ENCODE results near the gene RHOBTB3.
"Not testable (repeated sequence)": the region's sequence is repeated elsewhere in the genome, so short reads cannot be mapped to it uniquely, and the experiment has no call there.

Gene RHOBTB3

GRCh38 chr5:95708876-95709275 lies 22.3 kb upstream of the RHOBTB3 start:
- Histone ChIP-seq H3K9me3 (no peaks in the 10 kb centered on the region), H3K27me3 (ENCODE audit: low read depth) (no peaks in the 10 kb centered on the region), H3K4me3 (no peak overlapping the region), H3K36me3 (replicated peaks) (no peaks in the 10 kb centered on the region), H3K4me1 (no peaks in the 10 kb centered on the region)
- DNase-seq (ENCODE audit: low spot score in 2 of 2), result no peak
- in situ Hi-C loops (cut with MboI; ENCODE audit: low sequenced_read_pairs), result no loop called here

DNA sequence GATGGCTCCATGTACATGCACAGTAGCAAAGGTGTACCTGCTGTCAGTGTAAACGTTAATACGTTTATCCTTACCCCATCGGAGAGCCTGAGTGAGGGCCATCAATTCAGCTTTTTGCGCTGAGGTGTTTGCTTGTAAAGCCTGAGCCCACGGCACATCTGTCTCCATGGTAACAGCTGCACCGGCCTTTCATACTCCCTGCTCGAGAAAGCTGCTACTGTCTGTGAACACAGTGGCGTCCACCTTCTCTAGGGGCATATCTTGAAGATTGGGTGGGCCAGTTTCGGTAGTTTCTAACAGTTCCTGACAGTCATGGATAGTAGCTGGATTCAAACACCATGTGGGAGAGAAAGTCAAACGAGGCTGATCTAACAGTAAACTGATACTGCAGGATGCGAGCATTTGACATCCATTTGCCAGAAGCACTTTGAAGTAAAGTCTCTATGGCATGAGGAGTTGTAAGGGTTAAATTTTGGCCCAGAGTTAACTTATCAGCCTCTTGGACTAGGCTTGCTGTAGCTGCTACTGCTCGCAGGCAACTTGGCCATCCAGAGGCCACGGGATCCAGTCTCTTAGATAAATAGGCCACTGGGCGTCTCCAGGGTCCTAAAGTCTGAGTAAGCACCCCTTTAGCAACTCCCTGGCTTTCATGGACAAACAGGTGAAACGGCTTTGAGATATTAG lies 21.0 kb upstream of the RHOBTB3 start:
- no peaks in the 10 kb centered on the region for H3K27me3 ChIP-seq (ENCODE audit: low read depth)
- H3K4me1 ChIP-seq, result no peaks in the 10 kb centered on the region
- DNase-seq (ENCODE audit: low spot score in 2 of 2), result no peak
- no peaks in the 10 kb centered on the region for H3K36me3 ChIP-seq (replicated peaks)
- in situ Hi-C loops (cut with MboI; ENCODE audit: low sequenced_read_pairs), result no loop called here
- H3K4me3 ChIP-seq, result no peak overlapping the region
- no peaks in the 10 kb centered on the region for H3K9me3 ChIP-seq

- DNase-seq (ENCODE audit: low spot score in 2 of 2); in situ Hi-C loops (cut with MboI; ENCODE audit: low sequenced_read_pairs); H3K4me3 ChIP-seq; H3K4me1 ChIP-seq; H3K27me3 ChIP-seq (ENCODE audit: low read depth); H3K9me3 ChIP-seq; H3K36me3 ChIP-seq (replicated peaks): not testable (repeated sequence)
These were observed 20.3 kb upstream of the RHOBTB3 start for GRCh38 chr5:95710651-95711500.

- Histone ChIP-seq H3K9me3 (no peaks in the 10 kb centered on the region), H3K36me3 (replicated peaks) (no peaks in the 10 kb centered on the region), H3K27me3 (ENCODE audit: low read depth) (no peaks in the 10 kb centered on the region), H3K4me3 (no peak overlapping the region), H3K4me1 (peaks cover 9% of the 10 kb centered on the region)
- no peak for DNase-seq (ENCODE audit: low spot score in 2 of 2)
- in situ Hi-C loops (cut with MboI; ENCODE audit: low sequenced_read_pairs), result no loop called here
These were observed 19.4 kb upstream of the RHOBTB3 start for GRCh38 chr5:95711501-95712346.

DNA sequence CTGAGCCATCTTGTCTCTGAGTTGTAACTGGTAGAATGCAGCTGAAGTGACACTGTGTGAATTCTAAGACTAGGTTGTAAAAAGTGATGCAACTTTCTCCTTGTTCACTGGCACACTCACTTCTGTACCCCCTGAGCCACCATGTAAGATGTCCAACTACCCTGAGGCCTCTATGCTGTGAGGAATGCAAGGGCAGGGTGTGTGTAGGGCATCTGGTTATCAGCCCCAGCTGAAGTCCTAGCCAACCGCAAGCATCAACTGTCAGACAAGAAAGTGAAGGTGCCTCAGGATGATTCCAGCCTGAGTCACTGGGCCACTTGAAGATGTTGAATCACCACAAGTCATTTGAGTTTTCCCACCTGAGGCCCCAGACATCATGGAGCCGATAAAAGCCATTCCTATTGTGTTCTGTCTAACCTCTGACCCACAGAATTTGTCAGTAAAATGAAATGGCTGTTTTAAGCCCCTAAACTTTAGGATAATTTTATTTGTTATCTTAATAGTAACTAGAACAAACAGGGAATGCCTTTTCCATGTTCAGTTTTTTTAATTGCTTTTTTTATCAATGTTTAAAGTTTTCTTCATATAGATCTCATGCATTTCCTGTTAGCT lies 18.7 kb upstream of the RHOBTB3 start:
- DNase-seq (ENCODE audit: low spot score in 2 of 2), result no peak
- Histone ChIP-seq H3K4me1 (peaks cover 9% of the 10 kb centered on the region), H3K36me3 (replicated peaks) (no peaks in the 10 kb centered on the region), H3K27me3 (ENCODE audit: low read depth) (no peaks in the 10 kb centered on the region), H3K4me3 (no peak overlapping the region), H3K9me3 (no peaks in the 10 kb centered on the region)
- in situ Hi-C loops (cut with MboI; ENCODE audit: low sequenced_read_pairs), result no loop called here

DNA sequence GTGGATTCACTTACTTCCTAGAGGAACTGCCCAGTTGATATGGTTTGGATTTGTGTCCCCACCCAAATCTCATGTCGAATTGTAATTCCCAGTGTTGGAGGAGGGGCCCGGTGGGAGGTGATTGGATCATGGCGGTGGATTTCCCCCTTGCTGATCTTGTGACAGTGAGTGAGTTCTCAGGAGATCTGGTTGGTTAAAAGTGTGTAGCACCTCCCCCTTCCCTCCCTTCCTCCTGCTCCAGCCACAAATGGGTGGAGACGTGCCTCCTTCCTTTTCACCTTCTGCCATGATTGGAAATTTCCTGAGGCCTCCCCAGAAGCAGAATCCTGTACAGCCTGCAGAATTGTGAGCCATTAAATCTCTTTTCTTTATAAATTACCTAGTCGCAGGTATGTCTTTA lies 17.9 kb upstream of the RHOBTB3 start:
- H3K4me1 ChIP-seq; DNase-seq (ENCODE audit: low spot score in 2 of 2); H3K9me3 ChIP-seq; H3K4me3 ChIP-seq; H3K27me3 ChIP-seq (ENCODE audit: low read depth); in situ Hi-C loops (cut with MboI; ENCODE audit: low sequenced_read_pairs); H3K36me3 ChIP-seq (replicated peaks): not testable (repeated sequence)

- Histone ChIP-seq H3K9me3 (no peaks in the 10 kb centered on the region), H3K27me3 (ENCODE audit: low read depth) (no peaks in the 10 kb centered on the region), H3K36me3 (replicated peaks) (no peaks in the 10 kb centered on the region), H3K4me3 (no peak overlapping the region), H3K4me1 (peaks cover 9% of the 10 kb centered on the region)
- DNase-seq (ENCODE audit: low spot score in 2 of 2), result no peak
- in situ Hi-C loops (cut with MboI; ENCODE audit: low sequenced_read_pairs), result no loop called here
These were observed 17.0 kb upstream of the RHOBTB3 start for GRCh38 chr5:95713960-95714710.

GRCh38 chr5:95715799-95716461 lies 15.2 kb upstream of the RHOBTB3 start:
- Histone ChIP-seq H3K4me3 (no peak overlapping the region), H3K4me1 (peaks cover 9% of the 10 kb centered on the region), H3K27me3 (ENCODE audit: low read depth) (no peaks in the 10 kb centered on the region), H3K36me3 (replicated peaks) (no peaks in the 10 kb centered on the region), H3K9me3 (no peaks in the 10 kb centered on the region)
- peak in 1 of 2 experiments; percentile 67 for DNase-seq (ENCODE audit: low spot score in 2 of 2)
- in situ Hi-C loops (cut with MboI; ENCODE audit: low sequenced_read_pairs), result no loop called here

GRCh38 chr5:95717439-95717838 lies 13.7 kb upstream of the RHOBTB3 start:
- DNase-seq (ENCODE audit: low spot score in 2 of 2), result no peak
- H3K4me1 ChIP-seq, result peaks cover 9% of the 10 kb centered on the region
- H3K4me3 ChIP-seq, result no peak overlapping the region
- no peaks in the 10 kb centered on the region for H3K36me3 ChIP-seq (replicated peaks)
- H3K9me3 ChIP-seq, result no peaks in the 10 kb centered on the region
- in situ Hi-C loops (cut with MboI; ENCODE audit: low sequenced_read_pairs), result no loop called here
- H3K27me3 ChIP-seq (ENCODE audit: low read depth), result no peaks in the 10 kb centered on the region

GRCh38 chr5:95718203-95718602 lies 12.9 kb upstream of the RHOBTB3 start:
- peaks cover 9% of the 10 kb centered on the region for H3K4me1 ChIP-seq

GRCh38 chr5:95718738-95719137 lies 12.4 kb upstream of the RHOBTB3 start:
- H3K9me3 ChIP-seq, result no peaks in the 10 kb centered on the region
- H3K27me3 ChIP-seq (ENCODE audit: low read depth), result no peaks in the 10 kb centered on the region
- no peak for DNase-seq (ENCODE audit: low spot score in 2 of 2)
- H3K4me3 ChIP-seq, result no peak overlapping the region
- in situ Hi-C loops (cut with MboI; ENCODE audit: low sequenced_read_pairs), result no loop called here
- H3K36me3 ChIP-seq (replicated peaks), result no peaks in the 10 kb centered on the region
- peaks cover 9% of the 10 kb centered on the region for H3K4me1 ChIP-seq

More at GRCh38 chr5:95718203-95718602, 12.9 kb upstream of the RHOBTB3 start:
- Histone ChIP-seq H3K36me3 (replicated peaks) (no peaks in the 10 kb centered on the region), H3K4me3 (no peak overlapping the region), H3K9me3 (no peaks in the 10 kb centered on the region), H3K27me3 (ENCODE audit: low read depth) (no peaks in the 10 kb centered on the region)
- no peak for DNase-seq (ENCODE audit: low spot score in 2 of 2)
- in situ Hi-C loops (cut with MboI; ENCODE audit: low sequenced_read_pairs), result no loop called here

- Histone ChIP-seq H3K4me1 (peaks cover 14% of the 10 kb centered on the region), H3K36me3 (replicated peaks) (no peaks in the 10 kb centered on the region), H3K9me3 (no peaks in the 10 kb centered on the region), H3K27me3 (ENCODE audit: low read depth) (no peaks in the 10 kb centered on the region), H3K4me3 (no peak overlapping the region)
- in situ Hi-C loops (cut with MboI; ENCODE audit: low sequenced_read_pairs), result no loop called here
- no peak for DNase-seq (ENCODE audit: low spot score in 2 of 2)
These were observed 10.9 kb upstream of the RHOBTB3 start for GRCh38 chr5:95720094-95720786.

All from HAP-1 (cell line).